Posterior cingulate gyrus (tissue), 11 donors: ENCODE data around the gene EIF2B5.
"Not testable (repeated sequence)": the region's sequence is repeated elsewhere in the genome, so short reads cannot be mapped to it uniquely, and the experiment has no call there.

Experiments
- DNase-seq, 10 donors: peaks; one replicate each; pipeline versions ENCODE4 v3.0.0 to v3.0.0-alpha.2; 2020 to 2021; ENCODE audit warnings: mixed read lengths in 3 of 10
- intact Hi-C: fragments of 100-400 bp; cut with DNase I; formaldehyde crosslinking; loops from one replicate; pipeline ENCODE4 v1.15.1; 2023

Gene EIF2B5

DNA sequence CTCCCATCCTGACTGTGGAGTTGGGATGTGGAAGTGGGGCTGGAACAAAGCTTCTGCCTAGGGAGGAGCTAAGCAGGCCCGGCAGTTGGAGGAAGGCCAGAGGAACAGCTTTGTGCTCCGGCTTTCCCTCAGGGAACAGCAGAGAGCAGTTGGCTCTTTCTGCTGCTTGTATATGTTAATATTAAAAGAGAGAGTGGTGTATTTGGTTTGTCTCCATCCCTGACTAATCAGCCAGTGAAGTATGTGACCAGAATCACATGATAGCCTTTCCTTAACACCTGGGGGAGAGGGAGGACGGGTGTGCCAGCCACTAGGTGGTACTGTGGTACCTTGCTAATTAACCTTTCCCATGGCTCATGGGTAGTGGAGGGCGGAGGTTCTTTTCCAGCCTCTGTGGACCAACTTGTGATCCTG lies 10.0 kb downstream of the EIF2B5 start:
- peak in 3 of 10 donors; percentile 23 to 75 (median 30) for DNase-seq
- intact Hi-C loops, result no loop called here

DNA sequence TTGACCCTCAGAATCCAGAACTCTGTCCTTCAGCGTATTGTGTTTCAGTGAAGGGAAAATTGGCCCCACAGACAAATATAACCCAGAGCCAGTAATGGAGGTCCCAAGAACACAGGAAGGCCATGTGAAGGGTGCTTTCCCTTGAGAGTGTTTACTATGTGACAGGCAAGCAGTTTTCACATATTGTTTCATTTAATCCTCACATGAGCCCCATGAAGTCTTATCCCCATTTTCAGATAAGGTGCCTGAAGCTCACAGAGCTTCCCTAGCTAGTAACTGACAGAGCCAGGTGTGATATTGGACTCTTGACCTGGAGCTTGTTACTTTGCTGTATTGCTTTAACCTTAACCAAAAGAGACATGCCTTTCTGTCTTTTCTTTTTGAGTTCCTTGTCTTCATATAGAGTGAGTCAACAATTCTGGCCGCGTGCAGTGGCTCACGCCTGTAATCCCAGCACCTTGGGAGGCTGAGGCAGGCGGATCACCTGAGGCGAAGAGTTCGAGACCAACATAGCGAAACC lies 10.7 kb downstream of the EIF2B5 start:
- DNase-seq, result no peak

DNA sequence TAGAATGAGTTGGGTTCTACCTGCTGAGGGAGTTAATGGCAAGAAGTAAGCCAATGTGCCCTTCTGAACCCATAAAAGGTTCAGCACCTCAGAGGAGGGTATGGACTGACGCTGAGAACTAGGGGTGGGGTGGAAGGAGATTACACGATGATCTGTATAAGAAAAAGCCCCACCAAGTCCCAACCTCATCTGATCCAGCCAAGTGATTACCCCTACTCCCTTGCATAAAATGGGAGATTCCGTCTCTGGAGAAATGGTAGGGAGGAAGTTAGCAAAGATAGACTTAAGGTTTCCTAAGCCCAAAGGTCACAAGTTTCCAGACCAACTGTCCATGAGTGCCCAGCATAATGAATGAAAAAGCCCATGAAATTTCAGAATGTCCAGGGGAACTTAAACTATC lies 12.9 kb downstream of the EIF2B5 start:
- no peak for DNase-seq
- intact Hi-C loops, result no loop called here

More for the DNA sequence above, 10.7 kb downstream of the EIF2B5 start:
- intact Hi-C loops, result no loop called here

DNA sequence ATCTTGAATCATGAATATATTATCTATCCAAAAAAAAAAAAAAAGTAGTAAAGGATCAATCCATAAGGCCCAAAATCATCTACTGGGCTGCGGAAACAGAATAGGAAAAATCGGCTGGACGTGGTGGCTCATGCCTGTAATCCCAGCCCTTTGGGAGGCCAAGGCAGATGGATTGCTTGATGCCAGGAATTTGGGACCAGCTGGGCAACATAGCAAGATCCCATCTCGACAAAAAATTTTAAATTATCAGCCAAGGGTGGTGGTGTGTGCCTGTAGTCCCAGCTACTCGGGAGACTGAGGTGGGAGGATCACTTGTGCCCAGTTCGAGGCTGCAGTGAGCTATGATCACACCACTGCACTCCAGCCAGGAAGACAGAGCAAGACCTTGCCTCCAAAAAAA lies 14.0 kb downstream of the EIF2B5 start:
- intact Hi-C loops, result no loop called here
- peak in 1 of 10 donors; percentile 6 for DNase-seq

DNA sequence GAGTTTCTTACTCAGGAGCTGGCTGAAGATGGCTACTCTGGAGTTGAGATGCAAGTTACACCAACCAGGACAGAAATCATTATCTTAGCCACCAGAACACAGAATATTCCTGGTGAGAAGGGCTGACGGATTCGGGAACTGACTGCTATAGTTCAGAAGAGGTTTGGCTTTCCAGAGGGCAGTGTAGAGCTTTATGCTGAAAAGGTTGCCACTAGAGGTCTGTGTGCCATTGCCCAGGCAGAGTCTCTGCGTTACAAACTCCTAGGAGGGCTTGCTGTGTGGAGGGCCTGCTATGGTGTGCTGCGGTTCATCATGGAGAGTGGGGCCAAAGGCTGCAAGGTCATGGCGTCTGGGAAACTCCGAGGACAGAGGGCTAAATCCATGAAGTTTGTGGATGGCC lies 14.6 kb downstream of the EIF2B5 start:
- intact Hi-C loops, result loop anchor here (5.0 kb wide), 1 partner anchor 38 kb away; the partner anchor contains the start of gene ABCF3
- not testable (repeated sequence) for DNase-seq

DNA sequence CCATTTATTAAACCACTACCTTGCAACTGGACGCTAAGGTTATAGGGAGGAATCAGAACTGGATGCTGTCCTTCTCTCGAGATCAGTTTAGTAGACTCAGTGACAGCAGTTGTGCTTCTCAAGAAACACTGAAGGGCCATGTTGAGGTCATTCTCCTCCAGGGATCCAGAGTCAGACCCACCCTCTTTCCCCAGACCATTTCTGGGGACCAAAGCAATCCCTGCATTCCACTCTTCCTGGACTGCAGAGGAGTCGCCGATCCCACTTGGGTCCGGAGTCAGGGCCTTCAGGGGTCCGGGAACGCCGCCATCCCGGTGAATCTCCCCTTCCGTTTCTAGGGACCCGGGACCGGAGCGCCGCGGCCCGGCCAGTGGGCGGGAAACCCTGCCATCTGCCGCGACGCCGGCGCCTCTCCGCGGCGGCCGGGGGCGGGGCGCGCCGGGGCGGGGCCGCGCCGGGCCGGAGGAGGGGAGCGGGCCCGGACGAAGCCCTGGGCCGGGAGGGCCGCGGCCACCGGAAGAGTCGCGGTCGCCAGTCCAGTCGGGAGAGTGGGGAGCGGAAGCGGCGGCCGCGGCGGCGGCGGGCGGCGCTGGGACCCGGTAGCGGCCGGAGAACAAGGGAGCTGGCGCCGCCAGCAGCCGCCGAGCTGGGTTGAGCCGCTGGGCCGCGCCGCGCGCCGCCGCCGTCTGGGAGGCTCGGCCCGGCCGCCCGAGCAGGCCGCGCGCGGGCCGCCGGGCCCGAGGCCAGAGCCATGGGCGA lies 19.9 kb downstream of the EIF2B5 start, which contains the start of gene DVL3:
Gene DVL3, plus strand, starts transcription at position 493 of the 759 bp plus-strand sequence. Its CDS starts 259 bp downstream, at position 752.
- DNase-seq, result peak; percentile 42 to 95 (median 52)
- intact Hi-C loops, result loop anchor here (1.0 to 5.0 kb wide), 4 partner anchors 19 to 138 kb away; partner anchors contain the start of genes ABCC5, ABCF3 and AP2M1

DNA sequence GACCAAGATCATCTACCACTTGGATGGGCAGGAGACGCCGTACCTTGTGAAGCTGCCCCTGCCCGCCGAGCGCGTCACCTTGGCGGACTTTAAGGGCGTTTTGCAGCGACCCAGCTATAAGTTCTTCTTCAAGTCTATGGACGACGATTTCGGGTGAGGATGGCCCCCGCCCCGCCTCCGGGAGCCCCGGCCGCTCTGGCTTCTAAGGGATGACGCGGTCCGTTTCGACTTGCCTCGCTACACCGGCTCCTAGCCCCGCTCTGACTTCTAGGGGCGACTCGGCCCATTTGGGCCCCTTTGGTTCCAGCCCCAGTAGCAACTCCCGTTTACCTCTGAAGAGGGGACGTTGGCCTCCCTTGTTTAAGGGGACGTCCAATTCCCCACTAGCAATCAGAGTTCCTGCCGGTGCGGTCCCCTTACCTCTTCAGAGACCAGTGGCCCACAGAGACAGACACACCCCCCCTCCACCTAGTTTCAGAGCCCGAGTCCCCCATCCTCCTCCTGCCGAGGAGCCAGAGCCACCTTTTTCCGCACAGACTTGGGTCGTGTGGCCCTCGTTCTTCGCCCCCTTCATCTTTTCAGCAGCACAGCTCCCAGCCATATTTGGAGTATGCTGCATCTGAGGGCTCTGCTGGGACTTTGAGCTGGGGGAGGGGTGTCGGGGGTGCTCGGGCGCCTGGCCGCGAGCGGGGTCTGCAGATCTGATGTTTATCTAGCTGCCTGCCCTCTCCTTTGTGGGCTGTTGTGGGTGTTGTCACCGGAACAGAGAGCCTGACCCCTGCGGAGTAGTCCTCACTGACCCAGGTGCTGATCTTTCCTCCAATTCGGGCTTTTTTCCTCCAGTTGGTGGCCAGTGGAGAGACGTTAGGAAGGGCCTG lies 20.7 kb downstream of the EIF2B5 start:
- intact Hi-C loops, result loop anchor here (1.0 to 5.0 kb wide), 3 partner anchors 18 to 139 kb away; partner anchors contain the start of genes ABCC5 and AP2M1
- peak in 6 of 10 donors; percentile 22 to 90 (median 35) for DNase-seq

DNA sequence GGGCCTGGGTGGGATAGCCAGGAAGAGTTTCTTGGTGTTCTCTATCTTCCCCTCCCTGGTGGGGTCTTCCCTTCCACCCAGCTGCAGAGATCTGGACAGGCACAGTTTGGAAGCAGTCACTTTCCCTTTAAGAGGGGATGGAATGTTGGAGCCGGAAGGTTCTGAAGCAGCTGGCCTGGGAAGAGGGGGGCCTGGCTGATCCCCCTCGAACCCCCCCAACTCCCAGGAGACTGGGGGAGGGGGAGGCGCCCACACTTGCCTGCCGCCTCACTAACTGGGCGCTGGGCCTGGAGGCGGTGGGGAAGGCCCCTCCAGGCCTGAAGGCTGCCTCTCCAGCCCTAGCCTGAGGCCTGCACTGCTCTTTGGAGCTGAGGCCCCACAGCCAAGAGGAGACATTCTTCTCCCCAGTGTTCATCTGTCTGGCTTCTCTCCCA lies 21.4 kb downstream of the EIF2B5 start:
- intact Hi-C loops, result loop anchor here (5.0 kb wide), 1 partner anchor 139 kb away; the partner anchor contains the start of gene ABCC5
- peak in 7 of 10 donors; percentile 35 to 92 (median 51) for DNase-seq

DNA sequence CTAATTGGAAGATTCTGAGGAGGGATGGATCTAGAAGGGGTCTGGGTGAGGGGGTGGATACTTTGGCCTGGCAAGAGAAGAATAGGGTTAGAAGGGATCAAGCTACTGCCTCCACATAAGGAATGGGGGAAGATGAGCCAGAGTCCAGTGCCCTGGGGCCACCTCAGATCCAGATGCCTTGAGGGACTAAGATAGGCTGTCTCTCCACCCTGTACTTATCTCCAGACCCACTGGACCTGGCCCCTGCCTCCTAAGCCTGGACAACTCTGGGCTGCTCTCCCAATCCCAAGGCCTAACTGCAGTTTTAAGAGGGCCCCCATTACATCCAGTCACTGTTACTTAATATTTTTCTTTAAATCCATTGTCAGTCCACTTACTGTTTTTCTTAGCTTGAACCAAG lies 22.0 kb downstream of the EIF2B5 start:
- peak in 1 of 10 donors; percentile 70 for DNase-seq
- intact Hi-C loops, result loop anchor here (5.0 kb wide), 1 partner anchor 140 kb away; the partner anchor contains the start of gene ABCC5

DNA sequence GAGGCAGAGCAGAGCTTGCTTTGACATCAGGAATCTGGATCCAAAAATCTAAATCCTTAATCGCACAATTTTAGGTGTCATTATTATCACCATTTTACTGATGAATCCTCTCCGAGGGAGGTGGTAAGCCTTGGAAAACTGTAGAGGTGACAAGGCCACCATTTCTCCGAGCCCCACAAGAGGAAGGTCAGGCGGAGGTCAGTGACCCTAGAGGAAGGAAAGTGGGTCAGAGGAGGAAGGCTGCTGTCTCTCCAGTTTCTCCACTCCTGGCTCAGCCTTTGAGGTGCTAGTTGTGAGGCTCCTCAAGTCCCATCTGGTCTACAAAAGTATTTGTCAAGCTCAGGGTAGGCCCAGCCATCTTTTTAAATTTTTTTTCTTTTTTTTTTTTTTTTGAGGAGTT lies 23.2 kb downstream of the EIF2B5 start:
- DNase-seq, result no peak
- intact Hi-C loops, result loop anchor here (5.0 kb wide), 1 partner anchor 141 kb away; the partner anchor contains the start of gene ABCC5

DNA sequence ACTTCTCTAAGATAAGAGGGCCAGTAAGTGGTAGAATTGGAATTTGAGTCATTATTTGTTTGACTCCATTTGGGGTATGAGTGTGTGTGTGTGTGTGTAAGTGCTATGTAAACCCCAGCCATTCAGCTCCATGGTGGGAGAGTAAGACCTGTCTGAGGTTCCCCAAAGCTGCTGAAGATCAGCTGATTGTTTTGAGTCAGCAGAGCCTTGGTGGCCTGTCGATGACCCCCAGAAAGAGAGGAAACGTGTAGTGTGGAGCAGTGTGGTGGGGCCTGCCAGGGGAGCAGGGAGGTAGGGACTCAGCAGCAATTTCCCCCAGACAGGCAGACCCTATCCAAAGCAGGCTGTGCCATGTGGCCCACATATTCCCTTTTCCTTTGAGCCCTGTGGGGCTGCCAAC lies 25.3 kb downstream of the EIF2B5 start:
- intact Hi-C loops, result no loop called here
- DNase-seq, result no peak

DNA sequence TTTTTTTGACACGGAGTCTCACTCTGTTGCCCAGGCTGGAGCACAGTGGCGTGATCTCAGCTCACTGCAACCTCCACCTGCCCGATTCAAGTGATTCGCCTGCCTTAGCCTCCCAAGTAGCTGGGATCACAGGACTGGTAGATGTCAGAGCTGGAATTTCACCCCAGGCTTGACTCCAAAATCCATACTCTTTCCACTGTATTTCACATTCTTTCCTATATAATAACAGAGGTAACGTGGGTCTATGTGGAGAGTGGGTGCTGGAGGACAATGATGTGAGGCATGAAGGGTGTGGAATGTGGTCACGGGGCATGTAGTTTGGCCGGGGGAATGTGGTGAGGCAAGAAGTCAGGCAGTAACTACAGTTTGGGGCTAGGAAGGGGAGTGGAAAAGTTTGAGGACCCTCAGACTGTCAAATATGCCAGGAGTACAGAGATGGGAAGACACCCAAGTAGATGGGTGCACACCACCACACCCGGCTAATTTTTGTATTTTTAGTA lies 27.5 kb downstream of the EIF2B5 start:
- intact Hi-C loops, result not testable (repeated sequence)
- peak in 1 of 10 donors; percentile 10 for DNase-seq

DNA sequence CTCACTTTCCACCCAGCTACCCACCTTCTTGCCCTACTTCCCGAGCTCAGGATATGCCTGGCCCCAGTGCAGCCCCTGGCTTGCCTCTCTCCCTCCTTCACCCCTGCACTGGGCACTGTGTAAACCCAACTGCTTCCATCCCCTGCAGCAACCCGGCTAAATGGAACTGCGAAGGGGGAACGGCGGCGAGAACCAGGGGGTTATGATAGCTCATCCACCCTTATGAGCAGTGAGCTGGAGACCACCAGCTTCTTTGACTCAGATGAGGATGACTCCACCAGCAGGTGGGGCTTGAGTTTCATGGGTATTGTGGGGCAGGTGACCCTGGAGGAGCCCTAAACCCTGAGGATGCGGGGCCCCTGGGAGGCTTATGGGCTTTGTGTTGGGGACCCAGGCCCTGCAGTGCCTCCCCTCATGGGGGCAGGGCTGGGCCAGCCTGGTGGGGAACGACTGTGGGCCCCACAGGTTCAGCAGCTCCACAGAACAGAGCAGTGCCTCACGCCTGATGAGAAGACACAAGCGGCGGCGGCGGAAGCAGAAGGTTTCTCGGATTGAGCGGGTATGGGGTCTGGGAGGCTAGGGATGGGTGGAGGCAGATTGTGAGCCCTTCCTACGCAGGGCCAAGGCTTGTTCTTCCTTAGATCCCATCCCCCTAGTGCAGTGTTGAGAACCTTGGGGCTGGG lies 29.6 kb downstream of the EIF2B5 start:
- peak in 1 of 10 donors; percentile 64 for DNase-seq

DNA sequence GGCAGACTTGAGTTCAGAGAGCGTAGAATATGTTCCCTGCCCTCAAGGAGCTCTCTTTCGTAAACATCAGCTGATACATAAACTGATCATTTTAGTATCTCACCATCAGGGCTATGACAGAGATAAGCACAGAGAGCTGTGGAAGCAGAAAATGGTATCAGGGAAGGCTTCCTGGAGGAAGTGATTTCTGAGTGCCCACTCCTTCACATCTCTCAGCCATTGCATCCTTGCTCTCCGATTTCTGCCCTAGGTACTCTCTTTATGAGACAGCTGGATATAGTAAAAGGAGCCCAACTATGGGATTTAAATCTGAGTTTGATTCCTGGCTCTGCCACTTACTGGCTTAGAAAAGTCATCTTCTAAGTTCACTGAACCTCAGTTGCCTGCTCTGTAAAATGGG lies 30.4 kb downstream of the EIF2B5 start:
- no peak for DNase-seq
- intact Hi-C loops, result no loop called here

More for the DNA sequence above, 29.6 kb downstream of the EIF2B5 start:
- intact Hi-C loops, result no loop called here

DNA sequence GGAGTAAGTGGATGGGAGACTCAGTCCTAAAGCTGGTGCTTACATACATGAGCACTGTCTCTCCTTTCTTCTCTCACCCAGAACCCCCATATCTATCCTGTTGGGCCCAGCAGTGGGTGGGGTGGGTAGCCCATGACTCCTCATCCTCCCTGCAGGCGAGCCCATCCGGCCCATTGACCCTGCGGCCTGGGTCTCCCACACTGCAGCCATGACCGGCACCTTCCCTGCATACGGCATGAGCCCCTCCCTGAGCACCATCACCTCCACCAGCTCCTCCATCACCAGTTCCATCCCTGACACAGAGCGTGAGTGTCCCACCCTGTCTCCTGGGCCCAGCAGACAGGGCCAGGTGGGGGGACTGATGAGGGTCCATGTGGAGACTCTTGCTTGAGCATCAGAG lies 31.5 kb downstream of the EIF2B5 start:
- DNase-seq, result peak in 1 of 10 donors; percentile 42
- intact Hi-C loops, result no loop called here

DNA sequence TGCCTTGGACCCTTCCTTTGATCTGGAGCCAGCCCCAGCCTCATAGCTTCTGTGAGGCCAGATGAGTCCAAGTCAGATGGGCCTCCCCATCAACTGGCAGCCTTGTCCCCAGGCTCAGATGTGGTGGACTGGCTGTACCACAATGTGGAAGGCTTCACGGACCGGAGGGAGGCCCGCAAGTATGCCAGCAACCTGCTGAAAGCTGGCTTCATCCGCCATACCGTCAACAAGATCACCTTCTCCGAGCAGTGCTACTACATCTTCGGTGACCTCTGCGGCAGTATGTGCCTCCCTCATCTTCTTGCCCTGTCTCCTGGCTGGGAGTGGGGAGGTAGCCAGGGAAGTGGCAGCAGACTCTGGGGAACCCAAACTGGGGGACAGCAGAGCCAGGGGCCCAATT lies 32.6 kb downstream of the EIF2B5 start:
- DNase-seq, result peak in 1 of 10 donors; percentile 25
- intact Hi-C loops, result no loop called here

DNA sequence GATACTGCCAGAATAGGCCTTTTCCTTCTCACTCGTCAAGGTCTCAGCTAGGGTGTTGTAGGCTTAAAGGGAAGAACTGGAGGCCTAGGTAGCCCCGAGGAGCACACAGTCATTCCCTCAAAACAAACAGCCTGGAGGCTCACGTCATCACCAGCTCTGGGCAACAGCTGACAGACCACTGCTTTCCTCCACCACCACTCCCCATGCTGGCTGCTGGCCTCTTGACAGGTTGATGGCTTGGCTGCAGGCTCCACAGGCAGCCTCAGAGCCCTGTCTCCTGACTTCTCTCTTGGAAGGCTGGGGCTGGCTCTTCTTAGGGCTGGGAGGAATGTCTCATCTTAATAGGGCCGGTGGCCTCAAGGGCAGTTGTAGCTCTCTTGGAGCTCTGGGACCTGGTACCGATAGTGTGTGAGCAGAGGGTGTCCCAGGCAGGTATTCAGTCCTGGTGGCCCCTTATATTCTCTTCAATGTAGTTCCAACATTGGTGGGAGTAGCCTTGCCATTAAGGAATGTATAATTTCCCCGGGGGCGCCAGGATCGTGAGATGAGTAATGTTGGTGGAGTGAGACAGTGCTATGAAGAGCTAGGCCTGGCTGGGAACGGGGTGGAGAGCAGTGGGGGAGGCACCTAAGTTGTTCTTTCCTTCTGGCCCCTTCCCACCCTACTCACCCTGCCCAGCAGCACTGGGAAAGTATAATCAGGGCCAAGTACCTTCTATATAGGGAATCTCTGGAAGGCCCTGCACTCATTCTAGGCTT lies 33.4 kb downstream of the EIF2B5 start:
- DNase-seq, result peak in 1 of 10 donors; percentile 31
- intact Hi-C loops, result no loop called here

DNA sequence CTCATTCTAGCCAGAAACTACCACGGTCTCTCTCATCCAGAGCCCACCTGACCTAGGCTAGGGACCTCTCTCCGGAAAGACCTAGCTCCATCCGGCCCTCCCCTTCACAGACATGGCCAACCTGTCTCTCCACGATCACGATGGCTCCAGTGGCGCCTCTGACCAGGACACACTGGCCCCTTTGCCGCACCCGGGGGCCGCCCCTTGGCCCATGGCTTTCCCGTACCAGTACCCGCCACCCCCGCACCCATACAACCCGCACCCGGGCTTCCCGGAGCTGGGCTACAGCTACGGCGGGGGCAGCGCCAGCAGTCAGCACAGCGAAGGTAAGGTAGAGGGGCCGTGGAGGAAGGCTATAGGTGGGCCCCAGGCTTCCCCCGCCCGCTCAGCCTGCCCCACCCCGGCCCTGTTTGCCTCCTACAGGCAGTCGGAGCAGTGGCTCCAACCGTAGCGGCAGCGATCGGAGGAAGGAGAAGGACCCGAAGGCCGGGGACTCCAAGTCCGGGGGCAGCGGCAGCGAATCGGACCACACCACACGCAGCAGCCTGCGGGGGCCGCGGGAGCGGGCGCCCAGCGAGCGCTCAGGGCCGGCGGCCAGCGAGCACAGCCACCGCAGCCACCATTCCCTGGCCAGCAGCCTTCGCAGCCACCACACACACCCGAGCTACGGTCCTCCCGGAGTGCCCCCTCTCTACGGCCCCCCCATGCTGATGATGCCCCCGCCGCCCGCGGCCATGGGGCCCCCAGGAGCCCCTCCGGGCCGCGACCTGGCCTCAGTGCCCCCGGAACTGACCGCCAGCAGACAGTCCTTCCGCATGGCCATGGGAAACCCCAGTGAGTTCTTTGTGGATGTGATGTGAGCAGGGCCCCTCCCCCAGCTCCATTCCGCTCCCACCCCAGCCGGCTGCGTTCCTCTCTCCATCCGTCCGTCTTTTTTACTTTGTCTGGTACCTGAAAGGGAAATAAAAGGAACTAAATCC lies 35.0 kb downstream of the EIF2B5 start:
- intact Hi-C loops, result no loop called here
- peak in 1 of 10 donors; percentile 77 for DNase-seq
